GM12878 (cell line): ENCODE results near the gene TDP1. TPM values are rescaled to one million over a fixed set of nuclear protein-coding genes. Genes with fewer than 3 reads are reported as not detected.

ENCODE experiments used
- ATAC-seq: fragments of 200-7000 bp; cut with Tn5 transposase; 3 replicates; pipeline ENCODE4 v1.9.1; 2020; ENCODE audit warnings: mild to moderate bottlenecking, moderate library complexity
- BruUV-seq: library from RNA; stranded (reverse); fragments of 400-500 nt; replicated peaks from 2 replicates; lab custom pipeline; 2021; lab: Mats Ljungman, UMichigan
- CTCF ChIA-PET: fragments of 300-600 bp; sonication (Branson Sonifier 250); formaldehyde crosslinking; extraction: SDS; loops from one replicate; lab custom pipeline; 2021; ENCODE audit warnings: inconsistent platforms; lab: Yijun Ruan, JAX
- POLR2A ChIA-PET: fragments of 350-600 bp; formaldehyde crosslinking; extraction: SDS; loops from one replicate; lab custom pipeline; 2021; ENCODE audit warnings: inconsistent platforms; lab: Charles Lee
- RAD21 ChIA-PET: fragments of 300-600 bp; sonication (Branson Sonifier 250); formaldehyde crosslinking; loops from one replicate; lab custom pipeline; 2023; ENCODE audit warnings: antibody characterized with exemption; ENCODE audit not compliant: unreplicated experiment; lab: Charles Lee
- SMC1A ChIA-PET: fragments of 300-600 bp; sonication (Branson Sonifier 250); formaldehyde crosslinking; loops from one replicate; lab custom pipeline; 2023; ENCODE audit not compliant: unreplicated experiment, uncharacterized antibody; lab: Charles Lee
- DNase-seq: peaks from one replicate; pipeline ENCODE4 v3.0.0-alpha.2; 2011; ENCODE audit warnings: low read depth, low spot score
- FAIRE-seq: peaks from 3 replicates; lab custom pipeline; 2011; peaks lifted over from hg19 to GRCh38; lab: Jason Lieb, UNC
- H2AFZ ChIP-seq: 2 replicates; pipeline ENCODE4 v1.6.0; 2011; ENCODE audit warnings: low read depth, low read length, control low read depth; ENCODE audit not compliant: control insufficient read depth
- H3K27ac ChIP-seq: 2 replicates; pipeline ENCODE4 v1.5.1; 2011; ENCODE audit warnings: control low read depth; ENCODE audit not compliant: control insufficient read depth, insufficient read depth
- H3K27me3 ChIP-seq, 2 experiments: replicated peaks in 1 of 2; 2 replicates each; pipeline versions ENCODE4 v1.6.0 to v1.6.1; 2011; ENCODE audit warnings: low read length in 1 of 2; ENCODE audit not compliant: control insufficient read depth in 2 of 2, insufficient read depth in 2 of 2
- H3K36me3 ChIP-seq, 2 experiments: 2 replicates each; pipeline ENCODE4 v1.5.1; 2011; ENCODE audit warnings: low read length in 1 of 2; ENCODE audit not compliant: control insufficient read depth in 2 of 2, insufficient read depth in 2 of 2
- H3K4me1 ChIP-seq: 2 replicates; pipeline ENCODE4 v1.6.1; 2011; ENCODE audit warnings: mild to moderate bottlenecking, low read length, moderate library complexity, mixed read lengths; ENCODE audit not compliant: control insufficient read depth, insufficient read depth
- H3K4me2 ChIP-seq: 2 replicates; pipeline ENCODE4 v1.6.0; 2011; ENCODE audit warnings: control low read depth; ENCODE audit not compliant: control insufficient read depth, insufficient read depth
- H3K4me3 ChIP-seq: fragments of 200-600 bp; sonication (generic); 2 replicates; pipeline ENCODE4 v1.5.1; 2016
- H3K79me2 ChIP-seq: 2 replicates; pipeline ENCODE4 v1.6.0; 2011; ENCODE audit warnings: low read length; ENCODE audit not compliant: control insufficient read depth, insufficient read depth
- H3K9ac ChIP-seq: 2 replicates; pipeline ENCODE4 v1.8.0; 2011; ENCODE audit warnings: low read length, control low read depth, mixed read lengths; ENCODE audit not compliant: control insufficient read depth, insufficient read depth
- H3K9me3 ChIP-seq: replicated peaks from 3 replicates; pipeline ENCODE4 v1.5.1; 2011; ENCODE audit warnings: mild to moderate bottlenecking, low read length; ENCODE audit not compliant: control insufficient read depth, insufficient read depth
- H4K20me1 ChIP-seq: 2 replicates; pipeline ENCODE4 v1.6.0; 2011; ENCODE audit not compliant: control insufficient read depth, insufficient read depth
- BHLHE40 ChIP-seq, 2 experiments: fragments of 450-650 bp in 1 of 2; IDR thresholded peaks; 2 replicates each; pipeline ENCODE4 v1.6.1; 2011 to 2017; ENCODE audit warnings: low read depth in 2 of 2, borderline replicate concordance in 1 of 2, improper control_type of control experiment in 1 of 2, low read length in 1 of 2, mild to moderate bottlenecking in 1 of 2
- HDGF ChIP-seq: fragments of 450-650 bp; IDR thresholded peaks from 2 replicates; pipeline ENCODE4 v1.6.1; 2016; ENCODE audit warnings: antibody characterized with exemption
- JUND ChIP-seq: IDR thresholded peaks from 2 replicates; pipeline ENCODE4 v1.6.1; 2012; ENCODE audit warnings: low read depth, mild to moderate bottlenecking, low read length, improper control_type of control experiment, moderate library complexity
- SP1 ChIP-seq: IDR thresholded peaks from one replicate; pipeline ENCODE4 v1.6.1; 2011; ENCODE audit warnings: low read depth, low read length
- WGBS: methylation state at CpG from one replicate; pipeline ENCODE4 v1.1.6; 2016; ENCODE audit warnings: low lambda C conversion rate; ENCODE audit not compliant: insufficient replicate concordance, insufficient coverage; ENCODE audit errors: missing lambda C conversion rate; 5-methylcytosine and 5-hydroxymethylcytosine counted together
- in situ Hi-C: fragments of 300-500 bp; cut with MboI; formaldehyde crosslinking; loops from 9 replicates; pipeline ENCODE4 v1.14.3; 2018; ENCODE audit warnings: mixed read lengths
- intact Hi-C: fragments of 100-400 bp; cut with micrococcal nuclease; formaldehyde crosslinking; loops from one replicate; pipeline ENCODE4 v1.14.2; 2022; ENCODE audit not compliant: unreplicated experiment
- polyA plus RNA-seq, 11 experiments: library from polyadenylated mRNA; depleted of rRNA in 4 of 11; unstranded in 6 of 11; stranded (reverse) in 5 of 11; fragments of >200 nt; fragmentation: Nextera tagmentation in 4 of 11; fragmentation: Illumina TruSeq in 1 of 11; extraction: Ambion mirVana in 4 of 11; extraction: Trizol in 1 of 11; gene quantifications; 1 replicate in 1 of 11; 2 replicates in 10 of 11; pipeline versions ENCODE4 v1.2.1 to v1.2.3, GENCODE V29; 2011 to 2016; ENCODE audit warnings: inconsistent platforms in 2 of 11, missing spikeins in 2 of 11, low read depth in 1 of 11
- total RNA-seq, 4 experiments: library from RNA; depleted of rRNA in 3 of 4; stranded (reverse); fragments of >200 nt in 3 of 4; fragmentation: Illumina TruSeq in 1 of 4; extraction: Trizol in 1 of 4; gene quantifications; 2 replicates each; pipeline versions ENCODE4 v1.2.1 to v1.2.3, GENCODE V29; 2013 to 2021

The TDP1 gene
- total and polyA plus RNA-seq, 10 of the 15 experiments (the other 5 are each of a cell fraction or from before 2014, with no cell fraction given): 40.2 to 60.4 (median 54.1) TPM

DNA sequence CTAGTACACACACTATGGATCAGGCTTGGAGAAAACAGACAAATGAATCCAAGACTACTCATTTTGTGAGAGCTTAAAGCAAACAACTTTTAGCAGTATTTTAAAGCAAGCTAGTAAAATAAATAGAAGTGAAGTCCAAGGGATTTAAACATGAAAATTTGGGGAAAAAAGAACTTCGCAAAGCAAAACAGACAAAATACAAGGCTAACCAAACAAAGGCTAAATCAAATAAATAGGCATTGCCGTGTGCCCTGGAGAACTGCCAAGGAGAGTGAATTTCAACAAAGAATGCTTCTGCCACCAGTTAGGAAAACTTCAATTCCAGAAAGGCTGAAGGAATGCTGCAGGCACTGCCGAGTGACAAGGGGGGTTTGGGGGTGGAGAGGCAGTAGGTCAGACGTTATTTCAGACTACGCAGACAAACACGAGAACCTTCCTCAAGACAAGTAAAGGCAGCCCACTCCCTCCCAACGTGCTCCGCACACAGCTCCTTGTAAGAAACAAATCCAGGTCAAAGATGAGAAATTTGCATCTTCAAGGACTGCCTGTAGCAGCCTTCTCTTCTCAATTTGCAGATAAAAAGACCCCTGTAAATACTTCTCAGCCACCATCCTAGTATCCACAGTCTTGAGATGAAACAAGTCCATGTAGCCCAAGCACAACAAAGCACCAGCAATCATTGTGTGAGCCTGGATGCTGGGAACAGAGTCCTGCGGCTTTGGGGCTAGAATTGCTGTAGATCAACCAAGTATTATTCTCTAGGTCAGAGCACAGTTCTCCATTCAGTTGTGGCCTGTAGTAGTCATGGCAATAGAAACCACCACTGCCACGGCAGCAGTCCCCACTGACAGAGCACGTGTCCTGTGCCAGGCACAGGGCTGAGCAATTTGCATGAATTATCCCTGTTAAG is 44.5 kb upstream of the TDP1 start:
- ATAC-seq: peak; percentile 71
- no peaks in the 10 kb centered on the region for H3K4me1 ChIP-seq
- no peak for FAIRE-seq
- ChIA-PET SMC1A (interaction anchor here (0.8 to 1.0 kb wide), 2 partner anchors 325 to 735 kb away, joined by 3 read pairs; no protein-coding TSS in a partner anchor), RAD21 (interaction anchor here (0.8 kb wide), 1 partner anchor 142 kb away, joined by 3 read pairs; no protein-coding TSS in a partner anchor), POLR2A (no interaction called here), CTCF (interaction anchor here (0.9 to 1.4 kb wide), 4 partner anchors 12 to 733 kb away, joined by 3 read pairs; no protein-coding TSS in a partner anchor)
- H3K27ac ChIP-seq: no peak overlapping the region
- H3K9me3 ChIP-seq: no peaks in the 10 kb centered on the region
- no peak for DNase-seq
- intact Hi-C loops (no loop called here), in situ Hi-C loops (loop anchor here (5.0 kb wide), 1 partner anchor 869 kb away; no protein-coding TSS in a partner anchor)
- no peak overlapping the region for H3K4me2 ChIP-seq
- no peaks in the 10 kb centered on the region for H4K20me1 ChIP-seq
- no peak for TF ChIP-seq SP1
- TF ChIP-seq BHLHE40 (IDR thresholded peaks at IDR 0.05; ENCODE audit: borderline replicate concordance in 1 of 2, low read depth in 2 of 2, low read length in 1 of 2): peak in 1 of 2 experiments; percentile 73; a peak in 2 of 4 replicates
- no peak overlapping the region for H3K9ac ChIP-seq
- WGBS: 63% methylated on average over 11 of the region's 11 CpGs
- no peak overlapping the region for H2AFZ ChIP-seq
- no peaks in the 10 kb centered on the region for H3K27me3 ChIP-seq
- no peaks in the 10 kb centered on the region for H3K79me2 ChIP-seq
- no TSS peak for BruUV-seq
- no peaks in the 10 kb centered on the region for H3K36me3 ChIP-seq
- no peak overlapping the region for H3K4me3 ChIP-seq

- Histone ChIP-seq H3K4me1 (no peaks in the 10 kb centered on the region), H2AFZ (no peak overlapping the region), H4K20me1 (no peaks in the 10 kb centered on the region), H3K36me3 (no peaks in the 10 kb centered on the region), H3K4me2 (no peak overlapping the region), H3K9ac (no peak overlapping the region), H3K27ac (no peak overlapping the region), H3K27me3 (no peaks in the 10 kb centered on the region), H3K4me3 (no peak overlapping the region), H3K9me3 (no peaks in the 10 kb centered on the region), H3K79me2 (no peaks in the 10 kb centered on the region)
- ChIA-PET POLR2A (no interaction called here), RAD21 (no interaction called here), SMC1A (interaction anchor here (1.4 to 2.2 kb wide), 2 partner anchors 871 to 883 kb away, joined by 4 to 8 read pairs; no protein-coding TSS in a partner anchor), CTCF (interaction anchor here (1.0 to 1.4 kb wide), 2 partner anchors 11 to 734 kb away, joined by 3 read pairs; no protein-coding TSS in a partner anchor)
- ATAC-seq (no peak), DNase-seq (no peak), FAIRE-seq (no peak)
- in situ Hi-C loops: loop anchor here (5.0 kb wide), 1 partner anchor 870 kb away; no protein-coding TSS in a partner anchor
- intact Hi-C loops: no loop called here
- WGBS: 92% methylated on average over 2 of the region's 2 CpGs
- TF ChIP-seq JUND (no peak), HDGF (no peak)
- BruUV-seq: no TSS peak
Observed at GRCh38 chr14:89912221-89912620, 43.5 kb upstream of the TDP1 start.
